Measurements from ENCODE around the gene INHBA.

GRCh38 chr7:41745451-41745850 lies 42.6 kb upstream of the INHBA start:
- TF ChIP-seq THRA (IDR thresholded peaks at IDR 0.05), result no peak
- no peak for TF ChIP-seq TRIM25 (IDR thresholded peaks at IDR 0.05; ENCODE audit: borderline replicate concordance)
- TF ChIP-seq ZNF354B (CRISPR knock-in tag; IDR thresholded peaks at IDR 0.05), result no peak
- TF ChIP-seq CTCF (IDR thresholded peaks at IDR 0.05 in 2 of 3, conservative IDR thresholded peaks at IDR 0.05 in 1 of 3; ENCODE audit: insufficient read depth in 2 of 3, low read depth in 1 of 3, low read length in 3 of 3), result no peak
- no peak for TF ChIP-seq ZNF274 (IDR thresholded peaks at IDR 0.05; ENCODE audit: borderline replicate concordance, low read depth, low read length)
- no peak for TF ChIP-seq ZBTB11 (CRISPR knock-in tag; IDR thresholded peaks at IDR 0.05)
- TF ChIP-seq REST (IDR thresholded peaks at IDR 0.05; ENCODE audit: borderline replicate concordance), result no peak
- no peak for TF ChIP-seq REST (CRISPR knock-in tag; IDR thresholded peaks at IDR 0.05; ENCODE audit: low read depth)
- TF ChIP-seq RNF2 (IDR thresholded peaks at IDR 0.05), result no peak
